UCSD-AML1 (cell line): Measurements from ENCODE around the gene SGSM1.
"Not testable (repeated sequence)": the region's sequence is repeated elsewhere in the genome, so short reads cannot be mapped to it uniquely, and the experiment has no call there.

ENCODE experiments used
- DNase-seq: peaks from one replicate; lab custom pipeline; 2025; ENCODE audit not compliant: unreplicated experiment; lab: John Stamatoyannopoulos, UW

SGSM1 gene

DNA sequence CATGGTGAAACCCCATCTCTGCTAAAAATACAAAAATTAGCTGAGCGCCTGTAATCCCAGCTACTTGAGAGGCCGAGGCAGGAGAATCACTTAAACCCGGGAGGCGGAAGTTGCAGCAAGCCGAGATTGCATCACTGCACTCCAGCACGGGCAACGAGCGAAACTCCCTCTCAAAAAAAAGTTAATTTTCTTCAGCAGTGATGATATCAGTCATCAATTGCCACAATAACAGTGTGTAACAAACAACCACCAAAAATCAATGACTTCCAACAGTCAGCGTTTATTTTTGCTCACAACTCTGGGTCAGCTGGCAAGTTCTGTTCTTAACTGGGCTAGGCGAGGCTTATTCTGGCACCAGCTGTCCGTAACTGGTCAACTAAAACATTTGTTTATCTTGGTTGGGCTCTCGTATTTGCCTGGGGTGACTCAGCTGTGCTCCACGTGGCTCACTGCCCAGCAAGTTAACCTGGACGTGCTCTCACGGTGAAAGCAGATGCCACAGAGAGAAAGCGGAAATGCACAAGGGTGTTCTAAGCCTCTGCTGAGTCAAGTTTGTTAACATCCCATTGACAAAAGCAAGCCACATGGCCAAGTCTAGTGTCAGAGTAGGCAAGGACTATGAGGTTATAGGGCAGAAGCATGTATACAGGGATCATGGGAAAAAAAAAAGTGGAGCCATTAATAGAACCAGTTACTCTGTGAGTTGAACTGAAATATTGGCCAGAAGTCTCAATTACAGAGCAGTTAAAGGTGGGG, 88.4 kb downstream of the SGSM1 start:
- DNase-seq: no peak

DNA sequence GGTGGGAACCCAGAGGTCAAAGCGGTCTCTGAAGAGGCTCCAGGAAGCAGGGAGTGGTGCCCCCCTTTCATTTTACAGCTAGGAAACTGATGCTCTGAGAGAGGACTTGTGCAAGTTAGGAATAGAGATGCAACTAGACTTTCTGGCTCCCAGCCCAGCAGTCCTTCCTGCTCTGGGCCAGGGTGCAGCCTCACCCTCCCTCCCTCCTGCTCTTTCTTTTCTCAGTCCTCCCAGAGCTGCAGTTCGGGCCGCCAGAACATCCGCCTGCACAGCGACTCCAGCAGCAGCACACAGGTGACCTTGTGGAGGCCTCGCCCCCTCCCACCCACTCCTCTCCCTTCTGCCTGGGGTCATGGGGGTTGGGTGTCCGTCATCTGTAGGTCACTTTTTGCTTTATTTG, 89.0 kb downstream of the SGSM1 start:
- DNase-seq: no peak

DNA sequence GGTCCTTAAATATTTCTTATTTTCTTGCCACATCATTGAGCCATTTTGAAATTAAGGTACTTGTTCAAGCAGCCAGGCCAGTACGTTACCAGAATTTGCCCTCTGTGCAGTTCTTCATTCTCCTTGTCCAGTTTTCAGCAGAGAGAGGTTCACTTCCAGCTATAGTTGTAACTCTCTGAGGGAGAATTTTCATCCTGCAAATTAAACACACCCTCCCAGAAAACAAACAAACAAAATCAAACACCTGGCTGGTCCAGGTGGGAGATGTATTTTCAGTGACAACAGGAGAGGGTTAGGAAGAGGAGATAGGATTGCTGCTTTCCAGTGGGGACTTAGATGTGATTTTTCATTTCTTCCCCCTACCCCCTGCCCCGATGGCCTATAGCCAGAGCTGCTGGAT, 95.4 kb downstream of the SGSM1 start:
- DNase-seq: no peak

DNA sequence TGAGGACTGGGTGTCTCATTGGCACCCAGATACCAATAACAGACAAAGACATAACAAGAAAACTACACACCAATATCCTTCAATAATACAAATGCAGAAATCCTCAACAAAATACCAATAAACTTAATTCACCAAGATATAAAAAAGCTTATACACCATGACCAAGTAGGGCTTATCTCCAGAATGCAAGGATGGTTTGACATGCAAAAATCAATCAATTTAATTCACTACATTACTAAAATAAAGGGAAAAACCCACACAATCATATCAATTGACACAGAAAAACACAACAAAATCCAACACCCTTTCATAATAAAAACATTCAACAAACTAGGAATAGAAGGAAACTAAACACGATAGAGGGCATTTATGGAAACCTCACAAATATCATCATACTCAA, 99.9 kb downstream of the SGSM1 start:
- no peak for DNase-seq

DNA sequence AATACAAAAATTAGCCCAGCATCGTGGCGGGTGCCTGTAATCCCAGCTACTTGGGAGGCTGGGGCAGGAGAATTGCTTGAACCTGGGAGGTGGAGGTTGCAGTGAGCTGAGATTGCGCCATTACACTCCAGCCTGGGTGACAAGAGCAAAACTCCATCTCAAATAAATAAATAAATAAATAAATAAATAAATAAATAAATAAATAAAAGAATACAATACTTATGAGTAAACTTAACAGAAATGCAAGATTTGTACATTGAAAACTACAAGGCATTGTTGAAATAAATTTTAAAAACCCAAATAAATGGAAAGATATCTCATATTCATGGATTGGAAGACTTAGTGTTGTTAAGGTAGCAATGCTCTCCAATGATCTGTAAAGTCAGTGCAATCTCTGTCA, 101.1 kb downstream of the SGSM1 start:
- not testable (repeated sequence) for DNase-seq

DNA sequence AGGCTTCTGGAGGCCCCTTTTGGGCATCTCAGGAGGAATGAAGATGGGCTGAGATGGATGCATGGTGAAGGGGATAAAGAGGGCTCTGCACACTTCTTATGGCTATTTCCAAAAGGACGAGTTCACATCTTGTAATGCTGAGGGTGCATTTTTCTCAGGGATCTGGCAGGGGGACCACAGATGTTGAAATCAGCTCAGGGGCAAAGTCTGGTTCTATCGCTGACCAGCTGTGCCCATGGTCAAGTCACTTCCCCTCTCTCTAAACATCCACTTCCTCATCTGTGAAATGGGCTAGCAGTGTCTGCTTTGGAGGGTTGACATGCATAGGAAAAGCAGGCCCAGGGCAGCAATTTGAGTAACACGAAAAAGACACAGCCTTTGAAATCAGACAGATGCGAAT, 114.0 kb downstream of the SGSM1 start:
- no peak for DNase-seq

DNA sequence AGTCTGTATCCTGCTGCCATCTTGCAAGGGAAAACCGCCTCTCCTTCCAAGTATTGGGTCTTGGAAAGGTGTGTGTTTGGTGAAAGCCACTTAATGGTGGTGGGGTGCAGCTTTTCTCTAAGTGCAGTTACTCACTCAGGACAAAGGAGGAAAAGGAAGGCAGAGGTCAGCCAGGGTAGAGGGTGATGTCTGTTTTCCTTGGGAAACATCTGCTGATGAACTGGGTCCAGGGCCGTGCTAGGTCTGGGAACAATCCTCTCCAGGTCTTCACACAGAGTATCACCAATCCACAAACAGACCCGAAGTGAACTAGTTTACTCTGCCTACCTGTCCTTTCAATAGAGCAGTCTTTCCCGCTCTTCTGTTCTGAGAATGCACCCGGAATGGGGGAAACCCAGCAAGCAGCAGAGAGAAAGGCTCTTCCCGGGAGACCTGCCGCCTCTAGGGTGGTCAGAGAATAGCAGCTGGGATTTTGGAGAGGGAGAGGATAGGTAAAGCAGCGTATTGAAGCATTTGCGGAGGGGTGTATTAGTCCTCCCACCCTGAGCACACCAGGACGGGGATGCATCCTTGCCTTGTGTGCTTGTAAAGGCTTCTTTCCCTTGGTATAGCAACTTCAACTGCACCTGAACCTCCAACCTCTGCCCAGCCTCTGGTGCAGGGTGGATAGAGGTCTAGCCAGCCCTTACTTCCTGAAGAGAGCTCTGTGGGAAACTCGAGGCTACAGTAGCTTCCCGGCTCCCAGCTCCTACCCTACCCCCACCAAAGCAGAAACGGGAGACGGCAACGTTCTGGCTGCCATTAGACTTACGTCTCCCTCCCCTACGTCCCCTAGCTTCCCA, 119.8 kb downstream of the SGSM1 start:
- no peak for DNase-seq

DNA sequence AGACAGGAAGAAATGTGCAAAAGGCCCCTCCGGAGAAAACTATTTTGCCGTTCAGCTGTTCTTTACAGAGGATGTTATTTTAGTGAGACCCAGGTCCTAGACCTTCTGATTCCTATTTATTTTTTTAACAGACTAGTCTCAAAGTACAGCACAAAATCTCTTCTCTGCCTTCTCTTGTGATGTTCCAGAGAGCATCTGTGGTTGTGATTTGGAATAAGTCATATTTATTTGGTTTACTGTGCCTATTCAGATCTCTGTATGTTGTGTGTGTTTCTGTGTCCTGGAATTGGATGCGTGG, 120.4 kb downstream of the SGSM1 start:
- no peak for DNase-seq

DNA sequence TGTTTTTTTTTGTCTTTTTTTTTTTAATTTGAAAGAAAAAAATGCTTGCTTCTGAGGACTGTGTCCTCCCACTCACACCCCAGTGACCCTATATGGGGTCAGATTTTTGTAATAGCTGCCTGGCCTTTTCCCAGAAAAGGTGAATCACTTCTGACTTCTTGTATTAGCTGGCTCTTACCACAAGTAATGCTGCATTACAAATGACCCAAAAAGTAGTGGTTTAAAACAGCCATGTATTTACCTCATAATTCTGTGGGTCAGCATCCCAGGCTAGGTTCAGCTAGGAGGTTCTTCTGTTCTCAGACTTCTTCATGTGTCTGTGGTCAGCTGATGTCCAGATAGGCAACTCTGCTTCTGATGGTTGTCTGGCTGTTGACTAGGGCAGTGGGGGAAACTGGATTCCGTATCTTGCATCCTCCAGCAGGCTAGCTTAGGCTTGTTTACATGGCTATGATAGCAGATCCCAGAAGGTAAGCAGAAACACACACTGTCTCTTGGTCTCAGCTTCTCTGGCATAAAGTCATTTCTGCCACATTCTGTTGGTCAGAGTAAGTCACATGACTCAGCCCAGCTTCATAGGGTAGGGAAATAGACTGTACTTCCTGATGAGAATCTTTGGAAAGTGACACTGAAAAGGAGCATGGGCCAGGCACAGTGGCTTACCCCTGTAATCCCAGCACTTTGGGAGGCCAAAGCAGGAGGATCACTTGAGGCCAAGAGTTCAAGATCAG, 121.0 kb downstream of the SGSM1 start:
- DNase-seq: no peak

DNA sequence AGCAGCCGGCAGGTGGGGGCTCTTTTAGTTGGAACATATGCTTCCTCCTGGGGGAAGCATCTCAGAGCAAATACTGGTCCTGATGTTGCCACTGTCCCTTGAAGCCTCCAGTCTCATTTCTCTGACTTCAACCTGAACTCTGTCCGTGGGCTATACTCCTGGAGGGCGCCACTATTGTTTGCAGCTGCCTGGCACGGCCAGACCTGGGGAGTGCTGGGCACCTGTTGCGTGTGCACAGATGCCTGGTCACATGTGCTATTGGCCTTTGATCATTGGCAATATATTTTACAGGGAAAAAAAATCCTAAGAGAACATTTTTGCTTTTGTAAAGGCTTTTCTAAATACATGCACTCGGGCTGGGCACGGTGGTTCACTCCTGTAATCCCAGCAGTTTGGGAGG, 122.3 kb downstream of the SGSM1 start:
- DNase-seq: no peak

DNA sequence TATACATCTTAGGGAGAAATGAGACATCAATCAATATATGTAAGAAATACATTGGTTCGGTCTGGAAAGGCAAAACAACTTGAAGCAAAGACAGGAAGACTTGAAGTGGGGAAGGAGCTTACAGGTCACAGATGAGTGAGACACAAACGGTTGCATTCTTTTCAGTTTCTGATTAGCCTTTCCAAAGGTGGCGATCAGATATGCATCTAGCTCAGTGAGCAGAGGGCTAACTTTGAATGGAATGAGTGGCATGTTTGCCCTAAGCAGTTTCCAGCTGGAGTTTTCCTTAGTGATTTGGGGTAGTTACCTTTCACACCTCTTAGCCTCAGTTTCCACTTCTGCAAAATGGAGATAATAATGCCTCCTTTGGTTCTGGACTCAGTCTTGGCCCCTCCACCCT, 124.7 kb downstream of the SGSM1 start:
- no peak for DNase-seq

DNA sequence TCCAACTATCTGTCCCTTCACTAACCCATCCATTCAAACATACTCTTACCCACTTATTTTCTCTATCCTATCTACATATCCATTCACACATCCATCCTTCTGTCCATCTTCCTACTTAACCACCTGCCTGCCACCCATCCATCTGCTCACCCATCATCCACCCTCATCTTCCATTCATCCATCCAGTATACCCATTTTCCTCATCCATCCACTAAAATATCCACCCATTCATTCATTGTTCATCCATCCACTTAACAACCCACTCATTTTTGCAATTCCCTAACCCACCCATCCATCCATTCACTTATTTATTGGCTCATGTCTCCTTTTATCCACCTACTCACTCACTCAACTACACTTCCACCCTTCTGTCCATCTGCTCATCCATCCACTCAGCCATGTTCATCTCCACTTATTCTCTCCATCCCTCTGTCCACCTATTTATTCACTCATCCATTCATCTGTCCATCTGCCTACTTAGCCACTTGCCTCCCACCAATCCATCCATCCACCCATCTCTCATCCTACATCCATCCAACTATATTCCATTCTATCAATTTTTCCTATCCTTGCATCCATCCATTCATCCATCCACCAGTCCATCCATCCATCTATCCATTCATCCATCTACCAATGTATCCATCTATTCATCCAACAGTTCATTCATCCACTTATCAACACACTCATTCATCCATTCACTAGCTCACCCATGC, 129.9 kb downstream of the SGSM1 start:
- DNase-seq: no peak

DNA sequence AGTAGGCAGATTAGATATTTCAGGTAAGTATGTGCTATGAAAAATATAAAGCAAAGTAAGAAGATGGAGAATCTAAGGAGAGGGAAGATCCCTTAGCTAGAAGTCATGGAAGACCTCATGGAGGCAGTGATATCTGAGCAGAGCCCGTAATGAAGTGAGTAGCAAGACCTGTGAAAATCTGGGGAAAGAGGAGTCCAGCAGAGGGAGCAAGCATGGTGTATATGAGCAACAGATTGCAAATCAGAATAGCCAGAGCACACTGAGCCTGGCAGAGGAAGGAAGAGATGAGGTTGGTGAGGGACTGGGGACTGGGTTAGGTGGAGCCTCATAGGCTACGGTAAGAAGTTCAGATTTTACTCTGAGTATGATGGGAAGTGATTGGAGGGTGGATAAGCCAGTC, 131.1 kb downstream of the SGSM1 start:
- DNase-seq: no peak

DNA sequence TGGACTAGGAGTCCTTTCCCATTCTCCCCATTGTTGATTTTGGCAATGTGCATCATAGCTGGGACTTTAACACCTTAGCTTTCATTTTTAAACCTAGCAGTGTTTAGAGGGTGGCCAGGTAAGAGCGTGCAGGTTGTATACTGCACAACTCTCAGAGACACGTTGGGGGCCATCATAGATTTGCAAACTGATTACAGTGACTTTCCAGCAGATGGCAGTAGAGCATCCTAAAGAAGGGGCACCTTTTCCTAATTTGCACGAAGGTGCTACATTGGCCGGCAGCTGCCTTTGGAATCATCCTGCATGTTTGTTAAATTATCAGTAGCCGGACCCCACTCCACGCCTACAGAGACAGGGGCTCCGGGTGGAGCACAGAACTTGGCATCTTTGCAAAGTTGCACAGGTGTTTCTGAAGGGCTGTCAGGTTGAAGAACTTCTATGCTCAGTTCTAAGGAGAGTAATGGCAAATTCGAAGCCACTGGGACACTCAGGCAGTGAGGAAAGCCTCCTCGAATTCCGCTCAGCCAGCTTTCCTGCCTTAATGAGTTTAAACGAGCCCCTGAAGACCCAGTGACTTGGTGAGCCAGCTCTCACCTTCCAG, 132.8 kb downstream of the SGSM1 start:
- DNase-seq: no peak

DNA sequence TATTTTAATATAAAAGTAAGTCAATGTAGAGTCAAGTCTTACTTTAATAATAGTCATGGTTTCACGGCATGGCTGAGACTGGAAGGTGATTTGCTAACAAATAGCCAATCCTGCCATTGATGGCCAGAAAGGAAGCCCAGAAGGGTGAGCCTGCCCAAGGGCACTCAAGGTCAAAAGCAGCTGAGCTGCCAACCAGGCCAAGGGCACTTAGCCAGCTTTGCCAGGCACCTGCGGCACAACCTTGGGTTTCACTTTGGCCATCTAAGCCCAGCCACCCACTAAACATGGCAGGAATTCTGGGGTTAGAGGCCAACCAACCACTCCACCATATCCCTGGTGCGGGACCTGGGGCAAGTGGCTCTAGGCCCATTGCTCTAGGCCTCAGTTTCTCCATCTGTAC, 136.3 kb downstream of the SGSM1 start:
- no peak for DNase-seq

DNA sequence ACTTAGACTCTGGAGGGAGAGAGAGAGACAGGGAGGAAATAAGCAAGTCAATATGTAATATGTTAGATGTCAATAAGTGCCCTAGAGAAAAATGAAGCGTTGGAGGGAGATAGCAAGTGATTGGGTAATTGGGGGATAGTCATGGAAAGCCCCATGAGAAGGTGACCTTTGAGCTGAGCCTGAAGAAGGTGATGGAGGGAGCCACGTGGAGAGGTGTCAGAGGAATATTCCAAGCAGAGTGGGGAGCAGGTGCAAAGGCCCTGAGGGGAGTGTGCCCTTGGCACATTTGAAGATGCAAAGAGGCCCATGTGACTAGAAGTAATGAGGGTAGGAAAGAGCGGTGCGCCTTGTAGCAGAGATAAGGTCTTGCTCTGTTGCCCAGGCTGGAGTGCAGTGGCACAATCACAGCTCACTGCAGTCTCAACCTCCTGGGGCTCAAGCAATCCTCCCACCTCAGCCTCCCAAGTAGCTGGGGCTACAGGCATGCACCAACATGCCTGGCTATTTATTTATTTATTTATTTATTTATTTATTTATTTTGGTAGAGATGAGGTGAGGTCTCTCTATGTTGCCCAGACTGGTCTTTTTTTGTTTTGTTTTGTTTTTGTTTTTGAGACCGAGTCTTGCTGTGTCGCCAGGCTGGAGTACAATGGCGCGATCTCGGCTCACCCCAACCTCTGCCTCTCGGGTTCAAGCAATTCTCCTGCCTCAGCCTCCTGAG, 138.4 kb downstream of the SGSM1 start:
- no peak for DNase-seq

DNA sequence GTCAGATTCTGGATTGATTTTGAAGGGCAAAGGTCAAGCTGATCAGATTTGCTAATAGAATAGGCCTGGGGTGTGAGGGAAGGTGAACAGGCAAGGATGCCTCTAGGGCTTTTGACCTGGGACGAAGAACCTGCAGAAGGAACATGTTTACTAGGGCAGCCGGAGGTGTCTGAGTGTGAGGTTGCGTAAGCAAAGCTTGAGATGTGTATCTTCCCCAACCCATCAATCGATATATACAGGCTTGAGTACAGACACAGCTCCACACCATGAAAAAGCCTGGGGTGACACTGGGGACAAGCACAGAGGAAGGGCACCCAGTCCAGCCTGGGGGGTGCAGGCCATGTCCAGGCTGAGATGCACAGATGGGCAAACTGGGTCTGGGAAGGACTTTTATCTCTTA, 139.4 kb downstream of the SGSM1 start:
- DNase-seq: no peak

DNA sequence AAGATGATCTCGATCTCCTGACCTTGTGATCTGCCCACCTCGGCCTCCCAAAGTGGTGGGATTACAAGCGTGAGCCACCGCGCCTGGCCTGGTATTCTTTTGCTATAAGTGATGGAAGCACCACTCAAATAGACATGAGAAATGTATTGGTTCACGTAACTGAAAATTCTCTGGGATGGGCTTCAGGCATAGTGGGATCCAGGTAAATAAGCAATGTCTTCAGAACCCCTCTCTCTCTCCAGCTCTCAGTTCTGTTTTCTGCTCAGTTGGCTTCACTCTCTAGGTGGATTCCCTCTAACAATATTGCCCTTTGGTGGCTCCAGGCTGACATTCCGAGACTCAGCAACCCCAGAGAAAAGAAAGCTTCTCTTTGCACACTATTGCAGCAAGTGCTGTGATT, 141.4 kb downstream of the SGSM1 start:
- no peak for DNase-seq

DNA sequence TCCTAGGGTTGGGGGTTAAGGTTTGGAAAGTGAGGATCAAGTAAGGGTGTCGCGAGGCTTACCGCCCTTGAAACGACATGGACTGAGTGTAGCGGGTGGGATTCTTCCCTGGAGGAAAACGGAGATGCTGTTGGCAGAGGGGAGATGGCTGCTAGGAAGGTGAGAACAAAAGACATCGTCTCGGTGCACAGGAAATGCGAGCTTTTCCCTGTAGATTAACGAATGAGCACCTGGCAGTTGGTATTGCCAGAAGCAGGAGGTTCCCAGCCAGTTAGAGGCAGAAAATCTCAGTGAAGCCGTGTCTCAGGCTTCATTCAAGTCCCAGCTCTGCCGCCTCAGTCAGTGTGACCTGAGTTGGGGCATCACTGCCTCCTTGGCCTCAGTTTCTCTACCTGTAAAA, 141.9 kb downstream of the SGSM1 start:
- no peak for DNase-seq
